ENCODE measurements around the gene GPR39.

Gene GPR39

GRCh38 chr2:132638313-132639040, 221.9 kb downstream of the GPR39 start:
- H3K27ac ChIP-seq = no peak overlapping the region
- TF ChIP-seq ZFX (IDR thresholded peaks at IDR 0.05) (no peak), CTCF (conservative IDR thresholded peaks at IDR 0.05) (no peak)

- H3K27ac ChIP-seq = no peak overlapping the region
- no peak for TF ChIP-seq CTCF (conservative IDR thresholded peaks at IDR 0.05)
Measured at GRCh38 chr2:132640116-132640515, 223.5 kb downstream of the GPR39 start.

GRCh38 chr2:132641819-132642218, 225.2 kb downstream of the GPR39 start:
- no peak for TF ChIP-seq CTCF (conservative IDR thresholded peaks at IDR 0.05)
- no peak for TF ChIP-seq ZFX (IDR thresholded peaks at IDR 0.05)
- H3K27ac ChIP-seq = no peak overlapping the region

GRCh38 chr2:132642415-132642814, 225.8 kb downstream of the GPR39 start:
- no peak for TF ChIP-seq ZFX (IDR thresholded peaks at IDR 0.05)
- no peak for TF ChIP-seq CTCF (conservative IDR thresholded peaks at IDR 0.05)
- no peak overlapping the region for H3K27ac ChIP-seq

- no peak overlapping the region for H3K27ac ChIP-seq
- no peak for TF ChIP-seq CTCF (conservative IDR thresholded peaks at IDR 0.05)
- no peak for TF ChIP-seq ZFX (IDR thresholded peaks at IDR 0.05)
Measured at GRCh38 chr2:132645176-132645575, 228.6 kb downstream of the GPR39 start.

- no peak overlapping the region; the same call in 1 of the 2 replicates for H3K27ac ChIP-seq
- TF ChIP-seq ZFX (IDR thresholded peaks at IDR 0.05) (no peak), CTCF (conservative IDR thresholded peaks at IDR 0.05) (no peak)
Measured at GRCh38 chr2:132645722-132646539, 229.3 kb downstream of the GPR39 start.

GRCh38 chr2:132646540-132647108, 230.0 kb downstream of the GPR39 start:
- no peak overlapping the region for H3K27ac ChIP-seq
- no peak for TF ChIP-seq CTCF (conservative IDR thresholded peaks at IDR 0.05)
- no peak for TF ChIP-seq ZFX (IDR thresholded peaks at IDR 0.05)

Data from C4-2B (cell line).